ENCODE results near the gene RPL36A.

Gene RPL36A

DNA sequence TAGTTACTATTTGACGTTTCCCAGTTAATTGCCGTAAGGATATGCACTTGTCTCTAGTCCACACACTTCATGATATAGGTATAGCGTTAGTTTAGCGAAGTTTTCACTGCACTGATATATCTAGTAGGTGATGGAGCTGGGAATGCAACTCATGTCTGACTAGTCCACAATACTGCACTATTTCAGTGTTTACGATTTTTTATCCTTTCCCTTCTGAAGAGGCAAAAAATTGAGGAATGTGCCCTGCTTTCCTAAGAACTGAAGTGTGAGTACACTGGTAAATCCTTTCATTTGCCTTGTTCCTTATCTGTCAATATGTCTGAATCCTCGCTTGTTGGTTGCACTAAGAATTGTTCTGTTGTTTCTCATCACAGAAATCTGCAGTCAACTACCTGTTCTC lies 1.0 kb downstream of the RPL36A start:
- Histone ChIP-seq H3K27me3 (ENCODE audit: control insufficient read depth in 1 of 2, insufficient read depth in 2 of 2, low read length in 2 of 2) (no peaks in the 10 kb centered on the region), H3K36me3 (ENCODE audit: control insufficient read depth in 1 of 2, insufficient read depth in 2 of 2, low read length in 2 of 2) (peaks cover 0 to 8% of the 10 kb centered on the region in 2 donors), H3K9me3 (ENCODE audit: control insufficient read depth in 1 of 2, low read length in 2 of 2) (no peaks in the 10 kb centered on the region), H3K4me3 (ENCODE audit: low read depth in 1 of 2, low read length in 2 of 2) (peak overlapping the region; percentile 70 to 74), H3K4me1 (ENCODE audit: control insufficient read depth in 1 of 2, insufficient read depth in 2 of 2, low read length in 2 of 2) (peaks cover 0 to 11% of the 10 kb centered on the region in 2 donors), H3K27ac (ENCODE audit: low read depth, low read length) (no peak overlapping the region), H3K9ac (ENCODE audit: low read depth in 1 of 2, low read length in 2 of 2) (peak overlapping the region; percentile 76)

- Histone ChIP-seq H3K27me3 (ENCODE audit: control insufficient read depth in 1 of 2, insufficient read depth in 2 of 2, low read length in 2 of 2) (no peaks in the 10 kb centered on the region), H3K36me3 (ENCODE audit: control insufficient read depth in 1 of 2, insufficient read depth in 2 of 2, low read length in 2 of 2) (peaks cover 0 to 8% of the 10 kb centered on the region in 2 donors), H3K9ac (ENCODE audit: low read depth in 1 of 2, low read length in 2 of 2) (no peak overlapping the region), H3K4me3 (ENCODE audit: low read depth in 1 of 2, low read length in 2 of 2) (no peak overlapping the region), H3K9me3 (ENCODE audit: control insufficient read depth in 1 of 2, low read length in 2 of 2) (no peaks in the 10 kb centered on the region), H3K27ac (ENCODE audit: low read depth, low read length) (no peak overlapping the region), H3K4me1 (ENCODE audit: control insufficient read depth in 1 of 2, insufficient read depth in 2 of 2, low read length in 2 of 2) (peaks cover 0 to 11% of the 10 kb centered on the region in 2 donors)
These were observed 2.9 kb downstream of the RPL36A start for GRCh38 chrX:101393530-101394305.

DNA sequence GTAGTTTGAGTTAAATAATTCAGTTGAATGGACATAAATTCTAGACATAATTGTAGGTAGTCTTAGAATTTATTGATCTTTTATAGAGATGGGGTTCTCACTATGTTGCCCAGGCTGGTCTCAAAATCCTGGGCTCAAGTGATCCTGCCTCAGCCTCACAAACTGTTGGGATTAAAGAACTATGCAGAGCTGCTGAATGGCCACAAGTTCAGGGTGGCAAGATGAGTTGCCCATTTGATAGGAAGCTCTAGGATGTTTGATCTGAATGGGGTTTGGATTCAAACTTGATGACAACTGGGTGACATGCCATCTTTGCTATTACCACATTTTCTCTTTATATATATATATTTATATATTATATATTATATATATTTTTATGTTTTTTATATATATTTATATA lies 3.6 kb downstream of the RPL36A start:
- no peaks in the 10 kb centered on the region for H3K9me3 ChIP-seq (ENCODE audit: control insufficient read depth in 1 of 2, low read length in 2 of 2)
- H3K27me3 ChIP-seq (ENCODE audit: control insufficient read depth in 1 of 2, insufficient read depth in 2 of 2, low read length in 2 of 2), result no peaks in the 10 kb centered on the region
- H3K36me3 ChIP-seq (ENCODE audit: control insufficient read depth in 1 of 2, insufficient read depth in 2 of 2, low read length in 2 of 2), result peaks cover 0 to 8% of the 10 kb centered on the region in 2 donors

DNA sequence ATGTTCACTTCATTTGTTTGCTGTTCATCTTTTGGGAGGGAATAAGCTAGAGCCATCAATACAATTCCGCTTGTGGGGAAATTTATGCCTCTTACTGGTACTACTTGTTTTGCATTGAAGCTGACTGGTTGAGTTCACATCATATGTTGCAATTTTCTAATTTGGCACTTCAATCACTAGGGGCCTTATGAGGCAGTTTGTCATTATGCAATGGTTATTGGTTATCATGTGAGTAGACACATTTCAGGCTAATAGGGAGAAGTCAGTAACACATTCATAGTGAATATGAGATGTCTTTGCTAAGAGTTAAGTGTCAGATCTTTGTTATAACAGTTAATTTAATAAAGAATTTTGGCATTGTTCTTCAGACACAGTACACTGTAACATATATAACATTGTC lies 5.0 kb downstream of the RPL36A start:
- no peaks in the 10 kb centered on the region for H3K9me3 ChIP-seq (ENCODE audit: control insufficient read depth in 1 of 2, low read length in 2 of 2)
- peaks cover 0 to 11% of the 10 kb centered on the region in 2 donors for H3K4me1 ChIP-seq (ENCODE audit: control insufficient read depth in 1 of 2, insufficient read depth in 2 of 2, low read length in 2 of 2)
- no peak overlapping the region for H3K4me3 ChIP-seq (ENCODE audit: low read depth in 1 of 2, low read length in 2 of 2)
- H3K27me3 ChIP-seq (ENCODE audit: control insufficient read depth in 1 of 2, insufficient read depth in 2 of 2, low read length in 2 of 2), result no peaks in the 10 kb centered on the region
- H3K9ac ChIP-seq (ENCODE audit: low read depth in 1 of 2, low read length in 2 of 2), result no peak overlapping the region
- no peak overlapping the region for H3K27ac ChIP-seq (ENCODE audit: low read depth, low read length)
- peaks cover 0 to 8% of the 10 kb centered on the region in 2 donors for H3K36me3 ChIP-seq (ENCODE audit: control insufficient read depth in 1 of 2, insufficient read depth in 2 of 2, low read length in 2 of 2)

More for the DNA sequence above, 3.6 kb downstream of the RPL36A start:
- Histone ChIP-seq H3K27ac (ENCODE audit: low read depth, low read length) (no peak overlapping the region), H3K9ac (ENCODE audit: low read depth in 1 of 2, low read length in 2 of 2) (no peak overlapping the region), H3K4me1 (ENCODE audit: control insufficient read depth in 1 of 2, insufficient read depth in 2 of 2, low read length in 2 of 2) (peaks cover 0 to 11% of the 10 kb centered on the region in 2 donors), H3K4me3 (ENCODE audit: low read depth in 1 of 2, low read length in 2 of 2) (no peak overlapping the region)

- Histone ChIP-seq H3K9me3 (ENCODE audit: control insufficient read depth in 1 of 2, low read length in 2 of 2) (no peaks in the 10 kb centered on the region), H3K9ac (ENCODE audit: low read depth in 1 of 2, low read length in 2 of 2) (no peak overlapping the region), H3K27ac (ENCODE audit: low read depth, low read length) (no peak overlapping the region), H3K4me1 (ENCODE audit: control insufficient read depth in 1 of 2, insufficient read depth in 2 of 2, low read length in 2 of 2) (peaks cover 0 to 5% of the 10 kb centered on the region in 2 donors), H3K4me3 (ENCODE audit: low read depth in 1 of 2, low read length in 2 of 2) (no peak overlapping the region), H3K27me3 (ENCODE audit: control insufficient read depth in 1 of 2, insufficient read depth in 2 of 2, low read length in 2 of 2) (no peaks in the 10 kb centered on the region), H3K36me3 (ENCODE audit: control insufficient read depth in 1 of 2, insufficient read depth in 2 of 2, low read length in 2 of 2) (peaks cover 0 to 15% of the 10 kb centered on the region in 2 donors)
These were observed 7.0 kb downstream of the RPL36A start for GRCh38 chrX:101397779-101398178.

- Histone ChIP-seq H3K27me3 (ENCODE audit: control insufficient read depth in 1 of 2, insufficient read depth in 2 of 2, low read length in 2 of 2) (no peaks in the 10 kb centered on the region), H3K4me1 (ENCODE audit: control insufficient read depth in 1 of 2, insufficient read depth in 2 of 2, low read length in 2 of 2) (no peaks in the 10 kb centered on the region), H3K4me3 (ENCODE audit: low read depth in 1 of 2, low read length in 2 of 2) (no peak overlapping the region), H3K9ac (ENCODE audit: low read depth in 1 of 2, low read length in 2 of 2) (no peak overlapping the region), H3K9me3 (ENCODE audit: control insufficient read depth in 1 of 2, low read length in 2 of 2) (no peaks in the 10 kb centered on the region), H3K27ac (ENCODE audit: low read depth, low read length) (no peak overlapping the region), H3K36me3 (ENCODE audit: control insufficient read depth in 1 of 2, insufficient read depth in 2 of 2, low read length in 2 of 2) (peaks cover 0 to 13% of the 10 kb centered on the region in 2 donors)
These were observed 7.9 kb downstream of the RPL36A start for GRCh38 chrX:101398694-101399093.

- no peaks in the 10 kb centered on the region for H3K4me1 ChIP-seq (ENCODE audit: control insufficient read depth in 1 of 2, insufficient read depth in 2 of 2, low read length in 2 of 2)
- no peak overlapping the region for H3K4me3 ChIP-seq (ENCODE audit: low read depth in 1 of 2, low read length in 2 of 2)
- H3K27ac ChIP-seq (ENCODE audit: low read depth, low read length), result no peak overlapping the region
- H3K36me3 ChIP-seq (ENCODE audit: control insufficient read depth in 1 of 2, insufficient read depth in 2 of 2, low read length in 2 of 2), result peaks cover 0 to 13% of the 10 kb centered on the region in 2 donors
- no peaks in the 10 kb centered on the region for H3K9me3 ChIP-seq (ENCODE audit: control insufficient read depth in 1 of 2, low read length in 2 of 2)
- no peak overlapping the region for H3K9ac ChIP-seq (ENCODE audit: low read depth in 1 of 2, low read length in 2 of 2)
- no peaks in the 10 kb centered on the region for H3K27me3 ChIP-seq (ENCODE audit: control insufficient read depth in 1 of 2, insufficient read depth in 2 of 2, low read length in 2 of 2)
These were observed 9.0 kb downstream of the RPL36A start for GRCh38 chrX:101399825-101400224.

- H3K9me3 ChIP-seq (ENCODE audit: control insufficient read depth in 1 of 2, low read length in 2 of 2), result no peaks in the 10 kb centered on the region
- H3K27me3 ChIP-seq (ENCODE audit: control insufficient read depth in 1 of 2, insufficient read depth in 2 of 2, low read length in 2 of 2), result no peaks in the 10 kb centered on the region
- H3K9ac ChIP-seq (ENCODE audit: low read depth in 1 of 2, low read length in 2 of 2), result peak overlapping the region; percentile 73 to 75
- H3K4me1 ChIP-seq (ENCODE audit: control insufficient read depth in 1 of 2, insufficient read depth in 2 of 2, low read length in 2 of 2), result peaks cover 6 to 7% of the 10 kb centered on the region in 2 donors
- peaks cover 0 to 5% of the 10 kb centered on the region in 2 donors for H3K36me3 ChIP-seq (ENCODE audit: control insufficient read depth in 1 of 2, insufficient read depth in 2 of 2, low read length in 2 of 2)
- peak overlapping the region; percentile 75 to 94 for H3K4me3 ChIP-seq (ENCODE audit: low read depth in 1 of 2, low read length in 2 of 2)
- H3K27ac ChIP-seq (ENCODE audit: low read depth, low read length), result peak overlapping the region; percentile 87
These were observed 16.4 kb downstream of the RPL36A start for GRCh38 chrX:101407167-101407747.

- H3K36me3 ChIP-seq (ENCODE audit: control insufficient read depth in 1 of 2, insufficient read depth in 2 of 2, low read length in 2 of 2), result peaks cover 0 to 10% of the 10 kb centered on the region in 2 donors
- peak within 1 kb of the TSS; percentile 82 to 94 for H3K4me3 ChIP-seq (ENCODE audit: low read depth in 1 of 2, low read length in 2 of 2)
- H3K27ac ChIP-seq (ENCODE audit: low read depth, low read length), result peak within 1 kb of the TSS; percentile 89
- peaks cover 6 to 7% of the 10 kb centered on the region in 2 donors for H3K4me1 ChIP-seq (ENCODE audit: control insufficient read depth in 1 of 2, insufficient read depth in 2 of 2, low read length in 2 of 2)
- H3K27me3 ChIP-seq (ENCODE audit: control insufficient read depth in 1 of 2, insufficient read depth in 2 of 2, low read length in 2 of 2), result no peaks in the 10 kb centered on the region
- no peaks in the 10 kb centered on the region for H3K9me3 ChIP-seq (ENCODE audit: control insufficient read depth in 1 of 2, low read length in 2 of 2)
- peak within 1 kb of the TSS; percentile 80 to 82 for H3K9ac ChIP-seq (ENCODE audit: low read depth in 1 of 2, low read length in 2 of 2)
These were observed 17.1 kb downstream of the RPL36A start, which contains the start of the genes GLA and HNRNPH2 for GRCh38 chrX:101407748-101408531. Gene GLA, minus strand, starts transcription at chrX:101407925. Its CDS starts 22 bp downstream, at chrX:101407903. Gene HNRNPH2, plus strand, starts transcription at chrX:101408222. Its CDS starts 3,767 bp downstream, at chrX:101411989.

DNA sequence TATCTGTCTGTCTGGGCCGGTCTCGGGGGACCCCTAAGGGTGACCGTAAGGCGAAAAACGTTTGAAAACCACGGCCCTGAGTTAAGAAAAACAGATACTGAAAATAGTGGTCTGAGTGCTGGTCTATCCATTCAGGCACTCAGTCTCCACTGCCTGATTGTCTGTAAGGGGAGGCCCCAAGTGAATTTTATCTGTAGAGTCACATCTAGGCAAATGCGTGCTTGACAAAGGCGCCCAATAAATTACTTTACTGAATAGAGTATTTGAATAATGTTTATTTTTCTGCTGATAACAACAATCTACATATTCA lies 17.7 kb downstream of the RPL36A start:
- H3K27me3 ChIP-seq (ENCODE audit: control insufficient read depth in 1 of 2, insufficient read depth in 2 of 2, low read length in 2 of 2), result no peaks in the 10 kb centered on the region
- H3K9me3 ChIP-seq (ENCODE audit: control insufficient read depth in 1 of 2, low read length in 2 of 2), result no peaks in the 10 kb centered on the region
- peak overlapping the region; percentile 82 to 94 for H3K4me3 ChIP-seq (ENCODE audit: low read depth in 1 of 2, low read length in 2 of 2)
- H3K4me1 ChIP-seq (ENCODE audit: control insufficient read depth in 1 of 2, insufficient read depth in 2 of 2, low read length in 2 of 2), result peaks cover 6 to 7% of the 10 kb centered on the region in 2 donors
- H3K9ac ChIP-seq (ENCODE audit: low read depth in 1 of 2, low read length in 2 of 2), result peak overlapping the region; percentile 80 to 82
- peak overlapping the region; percentile 89 for H3K27ac ChIP-seq (ENCODE audit: low read depth, low read length)
- peaks cover 0 to 13% of the 10 kb centered on the region in 2 donors for H3K36me3 ChIP-seq (ENCODE audit: control insufficient read depth in 1 of 2, insufficient read depth in 2 of 2, low read length in 2 of 2)

Measured in duodenal mucosa (tissue), 2 donors.